A549 (cell line): Measurements from ENCODE around the gene HGFAC.

Experiments
- BHLHE40 ChIP-seq: IDR thresholded peaks from 2 replicates; pipeline ENCODE4 v1.6.1; 2012; ENCODE audit warnings: low read depth, low read length, inconsistent platforms
- EHF ChIP-seq: fragments of 250-450 bp; sonication (Bioruptor Pico); IDR thresholded peaks from 2 replicates; pipeline ENCODE4 v1.5.0; 2020; ENCODE audit warnings: mild to moderate bottlenecking
- EP300 ChIP-seq, 2 experiments: fragments of >200 bp; sonication (Bioruptor Twin); formaldehyde crosslinking; IDR thresholded peaks; 2 replicates in 1 of 2; 3 replicates in 1 of 2; pipeline ENCODE4 v1.6.1; 2016 to 2017
- ESRRA ChIP-seq: fragments of 150-350 bp; IDR thresholded peaks from 2 replicates; pipeline ENCODE4 v1.6.1; 2014; ENCODE audit warnings: mild to moderate bottlenecking, low read length, borderline replicate concordance
- HOXA7 ChIP-seq: fragments of 250-450 bp; sonication (Bioruptor Pico); IDR thresholded peaks from 2 replicates; pipeline ENCODE4 v1.5.0; 2020; ENCODE audit warnings: mild to moderate bottlenecking, moderate library complexity
- MAFK ChIP-seq: fragments of 450-650 bp; IDR thresholded peaks from 2 replicates; pipeline ENCODE4 v1.6.1; 2014; ENCODE audit not compliant: partially characterized antibody
- MYC ChIP-seq: IDR thresholded peaks from 2 replicates; pipeline ENCODE4 v1.6.1; 2012; ENCODE audit warnings: mild to moderate bottlenecking, inconsistent platforms, low read length, improper control_type of control experiment, borderline replicate concordance
- POLR2A ChIP-seq: IDR thresholded peaks from 2 replicates; pipeline ENCODE4 v1.6.1; 2012; ENCODE audit warnings: mild to moderate bottlenecking, low read length
- POLR2AphosphoS2 ChIP-seq: conservative IDR thresholded peaks from 2 replicates; pipeline ENCODE4 v1.6.1; 2012; ENCODE audit warnings: low read length, improper control_type of control experiment, inconsistent platforms
- SMC3 ChIP-seq: fragments of >200 bp; sonication (Bioruptor Twin); formaldehyde crosslinking; IDR thresholded peaks from 3 replicates; pipeline ENCODE4 v1.6.1; 2018; ENCODE audit warnings: inconsistent platforms
- SREBF2 ChIP-seq: fragments of 450-650 bp; IDR thresholded peaks from 2 replicates; pipeline ENCODE4 v1.6.1; 2014; ENCODE audit warnings: mild to moderate bottlenecking, moderate library complexity
- TF ChIP-seq, protein P1 (sequence below): fragments of >200 bp; sonication (Bioruptor Twin); formaldehyde crosslinking; IDR thresholded peaks from 3 replicates; pipeline ENCODE4 v1.5.1; 2016
- TF ChIP-seq, protein P2 (sequence below): IDR thresholded peaks from 2 replicates; pipeline ENCODE4 v1.6.1; 2012

DNA sequence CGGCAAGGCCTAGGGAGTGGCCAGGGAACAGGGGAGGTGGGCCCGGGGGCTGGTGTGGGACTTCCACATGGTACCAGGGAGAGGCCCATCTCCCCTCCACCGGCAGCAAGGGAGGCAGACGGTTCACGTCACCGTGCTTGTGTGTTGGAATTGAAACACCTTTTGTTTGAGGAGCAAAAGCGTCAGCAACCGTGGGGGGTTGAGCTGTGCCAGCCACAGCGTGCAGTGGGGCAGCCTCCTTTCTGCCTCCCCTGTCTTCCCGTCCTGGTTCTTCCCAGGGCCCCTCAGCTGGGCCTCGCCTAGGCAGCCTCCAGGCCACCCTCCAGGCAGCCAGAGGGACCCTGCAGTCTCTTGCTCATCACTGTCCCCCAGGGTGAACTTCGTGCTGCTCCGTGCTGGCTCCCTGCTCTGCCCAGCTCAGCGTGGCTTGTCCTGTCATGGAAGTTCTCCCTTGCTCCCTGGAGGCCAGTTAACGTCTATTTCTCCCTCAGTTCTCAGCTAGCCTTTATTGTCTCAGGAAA lies 32.1 kb upstream of the HGFAC start:
- TF ChIP-seq EHF (CRISPR knock-in tag): no peak
- TF ChIP-seq, protein P1, sequence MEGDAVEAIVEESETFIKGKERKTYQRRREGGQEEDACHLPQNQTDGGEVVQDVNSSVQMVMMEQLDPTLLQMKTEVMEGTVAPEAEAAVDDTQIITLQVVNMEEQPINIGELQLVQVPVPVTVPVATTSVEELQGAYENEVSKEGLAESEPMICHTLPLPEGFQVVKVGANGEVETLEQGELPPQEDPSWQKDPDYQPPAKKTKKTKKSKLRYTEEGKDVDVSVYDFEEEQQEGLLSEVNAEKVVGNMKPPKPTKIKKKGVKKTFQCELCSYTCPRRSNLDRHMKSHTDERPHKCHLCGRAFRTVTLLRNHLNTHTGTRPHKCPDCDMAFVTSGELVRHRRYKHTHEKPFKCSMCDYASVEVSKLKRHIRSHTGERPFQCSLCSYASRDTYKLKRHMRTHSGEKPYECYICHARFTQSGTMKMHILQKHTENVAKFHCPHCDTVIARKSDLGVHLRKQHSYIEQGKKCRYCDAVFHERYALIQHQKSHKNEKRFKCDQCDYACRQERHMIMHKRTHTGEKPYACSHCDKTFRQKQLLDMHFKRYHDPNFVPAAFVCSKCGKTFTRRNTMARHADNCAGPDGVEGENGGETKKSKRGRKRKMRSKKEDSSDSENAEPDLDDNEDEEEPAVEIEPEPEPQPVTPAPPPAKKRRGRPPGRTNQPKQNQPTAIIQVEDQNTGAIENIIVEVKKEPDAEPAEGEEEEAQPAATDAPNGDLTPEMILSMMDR: no peak
- TF ChIP-seq EP300 (IDR thresholded peaks at IDR 0.05): no peak
- TF ChIP-seq MYC: no peak
- no peak for TF ChIP-seq HOXA7 (CRISPR knock-in tag)
- no peak for TF ChIP-seq POLR2A
- TF ChIP-seq BHLHE40: no peak
- no peak for TF ChIP-seq ESRRA
- TF ChIP-seq MAFK: no peak
- no peak for TF ChIP-seq SMC3
- no peak for TF ChIP-seq POLR2AphosphoS2
- TF ChIP-seq, protein P2, sequence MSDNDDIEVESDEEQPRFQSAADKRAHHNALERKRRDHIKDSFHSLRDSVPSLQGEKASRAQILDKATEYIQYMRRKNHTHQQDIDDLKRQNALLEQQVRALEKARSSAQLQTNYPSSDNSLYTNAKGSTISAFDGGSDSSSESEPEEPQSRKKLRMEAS: no peak
- TF ChIP-seq SREBF2: no peak
